ENCODE data around the gene GBP7. TPM values are rescaled to one million over a fixed set of nuclear protein-coding genes. Genes with fewer than 3 reads are reported as not detected.

The GBP7 gene
- total RNA-seq, 1 donor from 2014 or later = not detected

GRCh38 chr1:89125240-89125912 is 50.4 kb downstream of the GBP7 start:
- no peak for DNase-seq (ENCODE audit: low spot score)

- DNase-seq (ENCODE audit: low spot score) = no peak
These were observed 54.2 kb downstream of the GBP7 start for GRCh38 chr1:89121641-89122040.

GRCh38 chr1:89114662-89115061 is 61.1 kb downstream of the GBP7 start:
- no peak for DNase-seq (ENCODE audit: low spot score)

- DNase-seq (ENCODE audit: low spot score) = no peak
These were observed 62.8 kb downstream of the GBP7 start for GRCh38 chr1:89112871-89113613.

GRCh38 chr1:89104687-89105086 is 71.1 kb downstream of the GBP7 start:
- DNase-seq (ENCODE audit: low spot score) = no peak

GRCh38 chr1:89104147-89104546 is 71.7 kb downstream of the GBP7 start:
- no peak for DNase-seq (ENCODE audit: low spot score)

GRCh38 chr1:89102021-89102420 is 73.8 kb downstream of the GBP7 start:
- no peak for DNase-seq (ENCODE audit: low spot score)

- no peak for DNase-seq (ENCODE audit: low spot score)
These were observed 75.4 kb downstream of the GBP7 start for GRCh38 chr1:89100412-89100811.

GRCh38 chr1:89098857-89099256 is 76.9 kb downstream of the GBP7 start:
- DNase-seq (ENCODE audit: low spot score) = no peak

- no peak for DNase-seq (ENCODE audit: low spot score)
These were observed 80.1 kb downstream of the GBP7 start for GRCh38 chr1:89095737-89096136.

- no peak for DNase-seq (ENCODE audit: low spot score)
These were observed 85.8 kb downstream of the GBP7 start for GRCh38 chr1:89089962-89090361.

GRCh38 chr1:89088572-89088971 is 87.2 kb downstream of the GBP7 start:
- DNase-seq (ENCODE audit: low spot score) = no peak

- no peak for DNase-seq (ENCODE audit: low spot score)
These were observed 88.6 kb downstream of the GBP7 start for GRCh38 chr1:89087241-89087640.

- DNase-seq (ENCODE audit: low spot score) = no peak
These were observed 90.0 kb downstream of the GBP7 start for GRCh38 chr1:89085781-89086180.

Other genes starting within 250 kb of the GBP7 start
- gene KYAT3, start 183.4 kb downstream of the GBP7 start, total RNA-seq = 28.1 TPM
- 31.3 TPM for gene RBMXL1, start 183.4 kb downstream of the GBP7 start, total RNA-seq
- gene GBP3, start 153.1 kb downstream of the GBP7 start, total RNA-seq = 10.3 TPM
- gene GBP1, start 110.8 kb downstream of the GBP7 start, total RNA-seq = 21.5 TPM
- 45.9 TPM for gene GBP2, start 49.9 kb downstream of the GBP7 start, total RNA-seq
- gene GBP4, start 22.9 kb upstream of the GBP7 start, total RNA-seq = 9.7 TPM
- gene GBP5, start 96.9 kb upstream of the GBP7 start, total RNA-seq = 2.1 TPM
- not detected for gene GBP6, start 188.1 kb upstream of the GBP7 start, total RNA-seq

Data from mesenteric fat pad (tissue), 1 donor.